ACC112 (cell line): ENCODE measurements around the gene PLD4.
"Not testable (repeated sequence)": the region's sequence is repeated elsewhere in the genome, so short reads cannot be mapped to it uniquely, and the experiment has no call there.

Experiments
- H2AFZ ChIP-seq: fragments of 200-600 bp; sonication (generic); one replicate; pipeline ENCODE4 v1.6.0; 2017; ENCODE audit warnings: antibody characterized with exemption, low read length; ENCODE audit not compliant: unreplicated experiment
- H3K27ac ChIP-seq: fragments of 200-600 bp; sonication (generic); 2 replicates; pipeline ENCODE4 v1.5.1; 2014; ENCODE audit warnings: low read depth, mild to moderate bottlenecking, antibody characterized with exemption, low read length, moderate library complexity
- H3K27me3 ChIP-seq: fragments of 200-600 bp; sonication (generic); 2 replicates; pipeline ENCODE4 v1.6.1; 2014; ENCODE audit warnings: mild to moderate bottlenecking, antibody characterized with exemption, low read length, moderate library complexity, mixed read lengths; ENCODE audit not compliant: insufficient read depth
- H3K36me3 ChIP-seq: fragments of 200-600 bp; sonication (generic); 2 replicates; pipeline ENCODE4 v1.6.1; 2016; ENCODE audit warnings: mild to moderate bottlenecking, antibody characterized with exemption, low read length, moderate library complexity, mixed read lengths; ENCODE audit not compliant: insufficient read depth
- H3K4me1 ChIP-seq: fragments of 200-600 bp; sonication (generic); one replicate; pipeline ENCODE4 v1.6.1; 2016; ENCODE audit warnings: low read length, mixed read lengths; ENCODE audit not compliant: insufficient read depth, unreplicated experiment, control insufficient read depth
- H3K4me3 ChIP-seq: fragments of 200-600 bp; sonication (generic); 2 replicates; pipeline ENCODE4 v1.5.1; 2014; ENCODE audit warnings: mild to moderate bottlenecking, low read depth, low read length
- H3K79me2 ChIP-seq: fragments of 200-600 bp; sonication (generic); one replicate; pipeline ENCODE4 v1.6.0; 2016; ENCODE audit warnings: low read length; ENCODE audit not compliant: control insufficient read depth, unreplicated experiment, insufficient read depth

PLD4 gene

GRCh38 chr14:104938436-104938835 lies 13.8 kb downstream of the PLD4 start:
- no peak overlapping the region for H2AFZ ChIP-seq
- H3K27me3 ChIP-seq = peaks cover 10% of the 10 kb centered on the region
- H3K27ac ChIP-seq = no peak overlapping the region
- no peaks in the 10 kb centered on the region for H3K79me2 ChIP-seq
- no peaks in the 10 kb centered on the region for H3K36me3 ChIP-seq
- H3K4me3 ChIP-seq = no peak overlapping the region
- H3K4me1 ChIP-seq = no peaks in the 10 kb centered on the region

- Histone ChIP-seq H3K4me3 (no peak overlapping the region), H3K36me3 (no peaks in the 10 kb centered on the region), H2AFZ (no peak overlapping the region), H3K27me3 (peaks cover 10% of the 10 kb centered on the region), H3K27ac (no peak overlapping the region), H3K4me1 (no peaks in the 10 kb centered on the region), H3K79me2 (no peaks in the 10 kb centered on the region)
Observed at GRCh38 chr14:104938960-104939359, 14.3 kb downstream of the PLD4 start.

GRCh38 chr14:104939666-104940410 lies 15.2 kb downstream of the PLD4 start:
- no peak overlapping the region for H3K4me3 ChIP-seq
- H3K27ac ChIP-seq = no peak overlapping the region
- no peak overlapping the region for H2AFZ ChIP-seq
- no peaks in the 10 kb centered on the region for H3K79me2 ChIP-seq
- no peaks in the 10 kb centered on the region for H3K36me3 ChIP-seq
- peaks cover 1% of the 10 kb centered on the region; the same call in 1 of the 2 replicates for H3K27me3 ChIP-seq
- H3K4me1 ChIP-seq = no peaks in the 10 kb centered on the region

- Histone ChIP-seq H3K27me3 (no peaks in the 10 kb centered on the region), H3K4me3 (no peak overlapping the region), H3K79me2 (no peaks in the 10 kb centered on the region), H3K27ac (no peak overlapping the region), H3K4me1 (no peaks in the 10 kb centered on the region), H3K36me3 (no peaks in the 10 kb centered on the region), H2AFZ (no peak overlapping the region)
Observed at GRCh38 chr14:104940526-104941150, 16.0 kb downstream of the PLD4 start.

GRCh38 chr14:104941508-104942365 lies 17.1 kb downstream of the PLD4 start:
- H2AFZ ChIP-seq = no peak overlapping the region
- no peaks in the 10 kb centered on the region for H3K4me1 ChIP-seq
- no peak overlapping the region for H3K4me3 ChIP-seq
- no peaks in the 10 kb centered on the region for H3K36me3 ChIP-seq
- no peak overlapping the region for H3K27ac ChIP-seq
- H3K79me2 ChIP-seq = no peaks in the 10 kb centered on the region
- no peaks in the 10 kb centered on the region for H3K27me3 ChIP-seq

- Histone ChIP-seq H3K27ac (no peak overlapping the region), H3K4me1 (no peaks in the 10 kb centered on the region), H2AFZ (no peak overlapping the region), H3K27me3 (no peaks in the 10 kb centered on the region), H3K36me3 (no peaks in the 10 kb centered on the region), H3K4me3 (no peak overlapping the region), H3K79me2 (no peaks in the 10 kb centered on the region)
Observed at GRCh38 chr14:104942586-104942985, 17.9 kb downstream of the PLD4 start.

GRCh38 chr14:104943216-104944015 lies 18.7 kb downstream of the PLD4 start:
- H3K4me3 ChIP-seq, H2AFZ ChIP-seq, H3K27ac ChIP-seq, H3K79me2 ChIP-seq, H3K4me1 ChIP-seq, H3K27me3 ChIP-seq, H3K36me3 ChIP-seq: not testable (repeated sequence)

GRCh38 chr14:104944016-104944308 lies 19.3 kb downstream of the PLD4 start:
- not testable (repeated sequence) for H3K27ac ChIP-seq, H3K36me3 ChIP-seq, H2AFZ ChIP-seq, H3K27me3 ChIP-seq, H3K79me2 ChIP-seq, H3K4me1 ChIP-seq, H3K4me3 ChIP-seq

- not testable (repeated sequence) for H3K79me2 ChIP-seq, H2AFZ ChIP-seq, H3K4me1 ChIP-seq, H3K4me3 ChIP-seq, H3K27ac ChIP-seq, H3K36me3 ChIP-seq, H3K27me3 ChIP-seq
Observed at GRCh38 chr14:104944436-104945205, 19.9 kb downstream of the PLD4 start.

GRCh38 chr14:104945266-104945665 lies 20.6 kb downstream of the PLD4 start:
- not testable (repeated sequence) for H3K36me3 ChIP-seq, H2AFZ ChIP-seq, H3K4me1 ChIP-seq, H3K4me3 ChIP-seq, H3K27ac ChIP-seq, H3K27me3 ChIP-seq, H3K79me2 ChIP-seq
